HG03521 (cell line): ENCODE results near the gene REST.
"Not testable (repeated sequence)": the region's sequence is repeated elsewhere in the genome, so short reads cannot be mapped to it uniquely, and the experiment has no call there.

Experiments
- ATAC-seq: cut with Tn5 transposase; IDR thresholded peaks from one replicate; pipeline ENCODE4 v1.9.1; 2021; ENCODE audit warnings: mild to moderate bottlenecking, moderate library complexity; ENCODE audit not compliant: unreplicated experiment

Gene REST, protein sequence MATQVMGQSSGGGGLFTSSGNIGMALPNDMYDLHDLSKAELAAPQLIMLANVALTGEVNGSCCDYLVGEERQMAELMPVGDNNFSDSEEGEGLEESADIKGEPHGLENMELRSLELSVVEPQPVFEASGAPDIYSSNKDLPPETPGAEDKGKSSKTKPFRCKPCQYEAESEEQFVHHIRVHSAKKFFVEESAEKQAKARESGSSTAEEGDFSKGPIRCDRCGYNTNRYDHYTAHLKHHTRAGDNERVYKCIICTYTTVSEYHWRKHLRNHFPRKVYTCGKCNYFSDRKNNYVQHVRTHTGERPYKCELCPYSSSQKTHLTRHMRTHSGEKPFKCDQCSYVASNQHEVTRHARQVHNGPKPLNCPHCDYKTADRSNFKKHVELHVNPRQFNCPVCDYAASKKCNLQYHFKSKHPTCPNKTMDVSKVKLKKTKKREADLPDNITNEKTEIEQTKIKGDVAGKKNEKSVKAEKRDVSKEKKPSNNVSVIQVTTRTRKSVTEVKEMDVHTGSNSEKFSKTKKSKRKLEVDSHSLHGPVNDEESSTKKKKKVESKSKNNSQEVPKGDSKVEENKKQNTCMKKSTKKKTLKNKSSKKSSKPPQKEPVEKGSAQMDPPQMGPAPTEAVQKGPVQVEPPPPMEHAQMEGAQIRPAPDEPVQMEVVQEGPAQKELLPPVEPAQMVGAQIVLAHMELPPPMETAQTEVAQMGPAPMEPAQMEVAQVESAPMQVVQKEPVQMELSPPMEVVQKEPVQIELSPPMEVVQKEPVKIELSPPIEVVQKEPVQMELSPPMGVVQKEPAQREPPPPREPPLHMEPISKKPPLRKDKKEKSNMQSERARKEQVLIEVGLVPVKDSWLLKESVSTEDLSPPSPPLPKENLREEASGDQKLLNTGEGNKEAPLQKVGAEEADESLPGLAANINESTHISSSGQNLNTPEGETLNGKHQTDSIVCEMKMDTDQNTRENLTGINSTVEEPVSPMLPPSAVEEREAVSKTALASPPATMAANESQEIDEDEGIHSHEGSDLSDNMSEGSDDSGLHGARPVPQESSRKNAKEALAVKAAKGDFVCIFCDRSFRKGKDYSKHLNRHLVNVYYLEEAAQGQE

GRCh38 chr4:56907489-56908205, at the start of gene REST:
TSS of gene REST (plus strand) at chr4:56907900. CDS start at chr4:56910639, 2,739 bp downstream.
- peak; percentile 45 for ATAC-seq

GRCh38 chr4:56859841-56860240, 47.9 kb upstream of the REST start:
- no peak for ATAC-seq

GRCh38 chr4:56860781-56861180, 46.9 kb upstream of the REST start:
- no peak for ATAC-seq

GRCh38 chr4:56861360-56861759, 46.3 kb upstream of the REST start:
- ATAC-seq = no peak

DNA sequence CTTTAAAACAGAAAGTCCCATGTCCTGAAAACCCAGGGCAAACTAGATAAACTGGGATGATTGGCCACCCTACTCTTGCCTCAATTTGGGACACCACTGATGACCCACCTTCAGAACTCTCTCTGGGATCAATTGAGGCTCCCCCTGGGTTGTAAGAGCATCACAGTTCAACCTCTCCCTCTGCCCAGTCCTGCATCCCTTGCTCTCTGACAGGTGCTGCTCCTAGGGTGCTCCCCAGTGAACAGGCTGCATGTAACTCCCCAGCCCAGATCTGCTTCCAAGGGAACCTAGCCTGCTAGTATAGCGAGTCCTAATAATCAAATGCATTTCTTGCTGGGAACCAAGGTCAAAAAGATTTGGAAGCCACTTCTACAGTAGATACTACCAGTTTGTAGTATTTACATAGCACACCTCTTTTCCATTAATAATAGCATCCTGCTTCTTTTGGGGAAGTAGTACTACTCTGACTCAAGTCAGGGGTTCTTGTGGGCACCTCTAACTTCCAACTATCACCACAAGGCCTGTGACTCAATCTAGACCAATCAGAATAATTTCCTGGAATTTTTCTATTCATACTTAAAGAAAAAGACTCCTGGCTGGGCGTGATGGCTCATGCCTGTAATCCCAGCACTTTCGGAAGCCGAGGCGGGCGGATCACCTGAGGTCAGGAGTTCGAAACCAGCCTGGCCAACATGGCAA, 44.1 kb upstream of the REST start:
- ATAC-seq = no peak

DNA sequence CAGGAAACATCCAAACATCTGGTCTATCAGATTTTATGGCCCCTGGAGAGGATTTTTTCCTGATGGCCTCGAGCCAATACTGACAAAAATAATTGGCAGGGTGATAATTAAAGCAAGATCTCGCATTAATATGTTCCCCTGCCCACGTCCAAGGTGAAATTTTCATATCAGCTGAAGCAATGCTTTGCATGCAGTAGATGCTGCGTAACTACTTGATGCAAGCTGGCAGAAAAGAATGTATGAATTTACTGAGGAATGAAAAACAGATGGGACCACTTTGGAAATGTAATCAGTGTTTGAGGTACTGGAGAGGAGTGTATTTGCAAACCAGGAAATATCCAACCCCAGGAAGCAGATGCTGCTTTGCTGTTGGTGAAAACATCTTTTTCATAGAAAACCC, 36.8 kb upstream of the REST start:
- ATAC-seq = no peak

DNA sequence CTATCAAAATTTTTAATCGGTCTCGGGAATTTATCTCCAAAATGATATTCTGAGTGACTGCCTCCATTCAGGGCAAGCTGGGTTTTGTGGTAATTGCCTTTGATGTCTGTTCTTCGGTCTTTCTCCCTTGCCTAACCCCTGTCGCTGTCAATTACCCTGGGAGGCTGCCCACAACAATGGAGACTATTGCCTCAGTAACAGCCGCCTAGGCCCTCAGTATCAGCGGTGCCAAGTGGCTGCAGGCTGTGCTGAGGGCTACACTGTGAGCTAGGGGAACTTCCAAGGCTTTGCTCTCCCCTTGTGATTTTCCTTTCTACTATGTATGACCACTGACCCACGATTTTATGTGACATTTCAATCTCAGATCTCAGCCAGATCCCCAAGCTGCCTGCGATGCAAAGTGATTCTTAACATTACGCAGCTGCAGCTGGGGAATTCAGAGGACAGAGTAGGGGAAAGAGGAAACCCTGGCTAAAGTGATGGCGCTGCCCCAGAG, 36.3 kb upstream of the REST start:
- ATAC-seq = no peak

DNA sequence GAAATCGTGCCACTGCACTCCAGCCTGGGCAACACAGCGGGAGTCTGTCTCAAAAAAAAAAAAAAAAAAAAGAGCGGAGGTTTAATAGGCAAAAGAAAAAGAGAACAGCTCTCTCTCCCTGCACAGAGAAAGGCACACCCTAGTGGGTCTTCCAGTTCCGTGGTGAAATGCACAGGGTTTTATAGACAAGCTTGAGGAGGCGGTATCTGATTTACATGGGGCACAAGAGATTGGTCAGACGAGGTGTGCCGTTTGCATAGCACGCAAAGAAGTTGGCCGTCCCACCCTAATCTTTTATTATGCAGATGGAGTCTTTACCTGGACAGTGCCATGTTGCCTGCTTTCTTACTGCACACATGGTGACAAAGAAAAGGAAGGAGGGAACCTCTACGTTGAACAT, 33.5 kb upstream of the REST start:
- ATAC-seq = no peak

GRCh38 chr4:56874923-56875322, 32.8 kb upstream of the REST start:
- ATAC-seq = no peak

GRCh38 chr4:56876264-56876663, 31.4 kb upstream of the REST start:
- ATAC-seq = no peak

DNA sequence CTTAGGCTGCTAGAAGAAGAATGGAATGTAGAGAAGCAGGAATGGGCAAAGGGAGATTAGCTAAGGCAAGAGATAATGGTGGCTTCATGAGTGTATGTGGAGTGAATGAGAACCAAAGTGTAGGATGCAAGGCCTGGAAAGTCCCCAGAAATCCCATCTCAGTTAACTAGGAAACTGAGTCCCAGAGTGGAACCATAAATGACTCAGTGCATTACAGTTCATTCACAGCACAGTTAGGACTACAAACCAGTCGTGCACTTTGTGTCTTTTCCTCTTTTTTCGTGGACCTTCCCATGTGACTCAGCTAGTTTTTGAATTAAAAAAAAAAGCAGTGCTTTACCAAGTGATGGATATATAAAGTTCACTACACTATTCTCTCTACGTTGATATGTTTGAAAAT, 27.7 kb upstream of the REST start:
- no peak for ATAC-seq

DNA sequence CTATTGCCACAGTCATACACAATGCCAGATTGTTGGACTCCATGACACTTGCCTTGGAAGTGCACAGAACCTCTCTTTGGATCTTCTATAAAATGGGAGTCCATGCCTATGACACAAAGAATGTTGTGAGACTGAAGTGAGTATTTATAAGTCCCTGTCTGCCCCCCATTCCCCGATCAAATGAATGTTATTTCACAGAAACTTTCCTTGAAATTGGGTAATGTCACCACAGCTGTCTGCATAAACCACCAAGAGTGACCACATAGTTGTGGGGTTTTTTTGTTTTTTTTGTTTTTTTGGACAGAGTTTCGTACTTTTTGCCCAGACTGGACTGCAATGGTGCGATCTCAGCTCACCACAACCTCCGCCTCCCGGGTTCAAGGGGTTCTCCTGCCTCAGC, 27.1 kb upstream of the REST start:
- no peak for ATAC-seq

GRCh38 chr4:56884511-56884910, 23.2 kb upstream of the REST start:
- ATAC-seq = not testable (repeated sequence)

GRCh38 chr4:56892691-56893090, 15.0 kb upstream of the REST start:
- no peak for ATAC-seq

GRCh38 chr4:56897842-56898241, 9.9 kb upstream of the REST start:
- ATAC-seq = not testable (repeated sequence)

GRCh38 chr4:56900186-56900585, 7.5 kb upstream of the REST start:
- ATAC-seq = not testable (repeated sequence)

GRCh38 chr4:56902703-56903102, 5.0 kb upstream of the REST start:
- ATAC-seq = no peak

DNA sequence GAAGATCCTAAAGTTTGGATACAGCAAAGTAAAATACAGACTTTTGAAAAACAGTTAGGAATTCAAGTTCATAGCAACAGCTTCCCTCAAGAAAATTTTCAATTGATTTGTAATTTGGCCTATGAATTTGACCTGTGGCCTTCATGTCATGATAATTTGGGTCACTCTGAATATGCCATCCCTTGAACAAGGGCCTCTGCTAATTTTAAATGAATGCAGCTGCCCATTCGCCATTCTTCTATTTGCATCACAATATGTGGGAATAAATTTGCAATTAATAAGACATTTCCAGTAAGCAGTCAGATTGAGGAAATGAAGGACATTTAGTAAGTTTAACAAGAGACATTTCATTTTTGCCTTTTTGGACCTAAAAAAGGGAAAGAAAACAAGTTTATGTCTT, 1.9 kb upstream of the REST start:
- ATAC-seq = no peak

DNA sequence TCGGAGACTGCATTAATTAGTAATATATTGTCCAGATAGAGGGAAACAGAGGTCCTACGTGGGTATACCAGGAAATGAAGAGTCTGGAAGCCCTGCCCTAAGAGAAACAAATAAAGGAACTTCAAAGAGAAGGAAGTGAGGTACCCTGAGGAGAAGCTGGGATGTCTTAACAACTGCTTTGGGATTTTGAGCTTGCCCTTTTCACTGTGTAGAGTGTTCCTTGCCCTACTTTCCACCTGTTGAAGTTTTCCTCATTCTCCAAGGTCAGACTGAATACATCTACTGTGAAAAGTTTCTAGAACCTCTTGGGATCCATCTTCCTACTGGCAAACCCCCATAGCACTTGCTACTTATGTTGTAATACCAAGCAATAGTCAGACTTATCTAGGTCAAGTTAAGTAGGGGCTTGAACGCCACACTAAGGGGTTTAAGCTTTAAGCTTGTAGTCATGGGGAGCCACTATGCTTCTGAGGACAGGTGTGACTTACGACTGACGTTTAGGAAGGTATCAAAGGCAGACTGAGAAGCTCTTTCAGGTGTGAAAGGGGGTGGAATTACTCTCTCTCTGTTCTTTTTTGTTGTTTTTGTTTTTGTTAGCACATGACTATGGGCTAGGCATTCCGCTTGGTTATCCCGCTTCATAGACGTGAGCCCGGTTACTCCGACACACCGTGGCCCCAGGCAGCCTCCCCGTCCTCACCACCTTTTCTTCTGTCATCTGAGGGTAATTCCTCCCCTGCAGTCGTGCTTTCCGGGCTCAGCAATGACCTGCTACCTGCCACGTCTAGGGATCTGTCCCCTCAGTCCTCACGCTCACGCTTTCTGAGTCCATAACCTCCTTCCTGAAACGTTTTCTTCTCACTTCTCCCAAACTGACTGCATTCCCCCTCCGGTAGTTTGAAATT, 959 bp upstream of the REST start:
- ATAC-seq = no peak
